Measurements from ENCODE around the gene SNRPA.
A peak's percentile ranks its signal among the peaks of the same experiment; 100 is the strongest.
"Not testable (repeated sequence)": the region's sequence is repeated elsewhere in the genome, so short reads cannot be mapped to it uniquely, and the experiment has no call there.

The SNRPA gene

GRCh38 chr19:40776364-40776763, 25.4 kb downstream of the SNRPA start:
- DNase-seq (ENCODE audit: low read depth in 2 of 2), result no peak

GRCh38 chr19:40776932-40777644, 26.1 kb downstream of the SNRPA start:
- peak; percentile 70 to 72 for DNase-seq (ENCODE audit: low read depth in 2 of 2)

DNA sequence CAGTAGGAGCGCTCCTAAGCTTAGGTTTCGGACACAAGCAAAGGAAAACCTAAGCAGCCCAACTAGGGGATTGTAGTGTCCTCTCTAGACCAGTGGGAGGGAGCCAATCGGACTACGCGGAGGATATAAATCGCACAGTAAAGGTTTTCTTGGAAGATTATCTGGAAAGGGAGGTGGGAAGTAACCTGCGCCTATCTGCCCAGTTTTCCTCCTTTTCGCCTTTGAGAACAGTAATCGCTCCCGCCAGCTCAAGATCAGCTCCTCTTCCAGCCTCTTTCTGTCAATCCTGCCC, 26.6 kb downstream of the SNRPA start:
- no peak for DNase-seq (ENCODE audit: low read depth in 2 of 2)

GRCh38 chr19:40777937-40778705, 27.1 kb downstream of the SNRPA start, which contains the start of gene RAB4B:
Gene RAB4B, plus strand, starts transcription at chr19:40778247. Its CDS starts 129 bp downstream, at chr19:40778376.
- peak; percentile 99 for DNase-seq (ENCODE audit: low read depth in 2 of 2)

DNA sequence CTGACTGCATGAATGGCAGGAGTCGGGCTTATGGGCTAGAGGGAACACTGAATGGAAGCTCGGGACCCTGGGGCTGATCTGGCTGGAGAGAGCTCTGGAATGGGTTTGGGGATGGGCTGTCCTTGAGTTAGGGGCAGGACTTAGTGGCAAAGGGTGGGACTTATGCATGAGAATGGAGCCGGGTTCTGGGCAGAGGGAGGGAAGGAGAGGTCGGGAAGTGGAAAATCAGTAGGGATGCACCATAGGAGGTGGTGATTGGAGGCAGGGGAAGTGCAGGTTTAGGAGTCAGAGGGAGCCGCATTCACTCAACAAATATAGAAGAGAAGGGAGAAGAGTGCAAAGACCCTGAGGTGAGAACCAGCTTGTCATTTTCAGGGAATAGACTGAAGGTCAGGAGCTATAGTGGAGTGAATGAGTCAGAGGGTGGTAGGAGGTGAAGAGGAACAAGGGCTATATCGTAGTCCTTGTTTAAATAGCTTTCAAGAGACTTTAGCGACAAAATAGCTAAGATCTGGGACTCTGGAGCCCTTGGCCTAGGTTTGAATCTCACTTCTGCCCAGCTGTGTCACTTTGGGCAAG, 27.8 kb downstream of the SNRPA start:
- DNase-seq (ENCODE audit: low read depth in 2 of 2), result no peak

GRCh38 chr19:40780582-40780981, 29.6 kb downstream of the SNRPA start:
- DNase-seq (ENCODE audit: low read depth in 2 of 2), result no peak

DNA sequence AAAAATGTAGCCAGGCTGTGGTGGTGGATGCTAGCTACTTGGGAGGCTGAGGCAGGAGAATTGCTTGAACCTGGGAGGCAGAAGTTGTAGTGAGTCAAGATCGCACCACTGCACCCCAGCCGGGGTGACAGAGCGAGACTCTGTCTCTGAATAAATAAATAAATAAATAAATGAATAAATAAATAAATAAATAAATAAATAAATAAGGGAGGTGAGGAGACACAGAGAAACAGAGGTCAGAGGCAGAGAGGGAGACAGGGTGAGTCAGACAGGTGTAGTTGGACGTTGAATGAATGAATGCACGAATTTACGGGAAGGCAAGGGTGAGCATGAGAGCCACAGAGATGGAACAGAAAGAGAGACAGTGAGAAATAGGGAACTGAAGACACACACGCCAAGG, 30.1 kb downstream of the SNRPA start:
- DNase-seq (ENCODE audit: low read depth in 2 of 2), result no peak

DNA sequence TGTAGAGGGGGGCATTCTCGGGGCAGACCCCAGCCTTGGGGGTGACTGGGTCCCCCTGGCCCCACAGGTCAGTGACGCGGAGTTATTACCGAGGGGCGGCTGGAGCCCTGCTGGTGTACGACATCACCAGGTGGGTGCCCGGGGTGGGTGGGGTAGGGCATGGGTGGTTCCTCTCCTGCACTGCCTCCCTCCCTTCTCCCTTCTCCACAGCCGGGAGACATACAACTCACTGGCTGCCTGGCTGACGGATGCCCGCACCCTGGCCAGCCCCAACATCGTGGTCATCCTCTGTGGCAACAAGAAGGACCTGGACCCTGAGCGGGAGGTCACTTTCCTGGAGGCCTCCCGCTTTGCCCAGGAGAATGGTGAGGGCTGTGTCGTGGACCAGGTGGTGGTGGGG, 32.7 kb downstream of the SNRPA start:
- no peak for DNase-seq (ENCODE audit: low read depth in 2 of 2)

GRCh38 chr19:40784146-40784545, 33.1 kb downstream of the SNRPA start:
- DNase-seq (ENCODE audit: low read depth in 2 of 2), result not testable (repeated sequence)

DNA sequence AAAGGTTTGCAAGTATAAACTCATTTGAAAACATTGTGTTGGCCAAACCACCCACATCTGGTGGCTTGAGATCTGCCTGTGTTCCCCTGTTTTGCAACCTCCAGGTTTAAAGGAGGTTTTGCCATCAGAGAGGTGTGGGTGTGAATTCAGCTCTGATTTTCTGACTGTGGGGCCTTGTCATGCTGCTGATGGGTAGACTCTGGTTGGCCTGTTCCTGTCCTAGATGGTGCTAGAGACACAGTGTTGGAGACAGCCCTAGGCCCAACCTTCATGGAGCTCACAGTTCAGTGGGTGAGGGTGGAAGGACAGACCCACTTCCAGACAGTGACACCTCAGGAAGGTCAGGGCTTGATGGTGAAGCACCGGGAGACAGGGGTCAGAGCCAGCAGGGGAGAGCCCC, 34.5 kb downstream of the SNRPA start:
- no peak for DNase-seq (ENCODE audit: low read depth in 2 of 2)

GRCh38 chr19:40786060-40787037, 35.3 kb downstream of the SNRPA start:
- DNase-seq (ENCODE audit: low read depth in 2 of 2), result no peak

GRCh38 chr19:40791349-40791748, 40.3 kb downstream of the SNRPA start:
- DNase-seq (ENCODE audit: low read depth in 2 of 2), result no peak

- DNase-seq (ENCODE audit: low read depth in 2 of 2), result no peak
Observed at GRCh38 chr19:40791996-40792395, 41.0 kb downstream of the SNRPA start.

GRCh38 chr19:40797166-40797962, 46.4 kb downstream of the SNRPA start:
- DNase-seq (ENCODE audit: low read depth in 2 of 2), result no peak

DNA sequence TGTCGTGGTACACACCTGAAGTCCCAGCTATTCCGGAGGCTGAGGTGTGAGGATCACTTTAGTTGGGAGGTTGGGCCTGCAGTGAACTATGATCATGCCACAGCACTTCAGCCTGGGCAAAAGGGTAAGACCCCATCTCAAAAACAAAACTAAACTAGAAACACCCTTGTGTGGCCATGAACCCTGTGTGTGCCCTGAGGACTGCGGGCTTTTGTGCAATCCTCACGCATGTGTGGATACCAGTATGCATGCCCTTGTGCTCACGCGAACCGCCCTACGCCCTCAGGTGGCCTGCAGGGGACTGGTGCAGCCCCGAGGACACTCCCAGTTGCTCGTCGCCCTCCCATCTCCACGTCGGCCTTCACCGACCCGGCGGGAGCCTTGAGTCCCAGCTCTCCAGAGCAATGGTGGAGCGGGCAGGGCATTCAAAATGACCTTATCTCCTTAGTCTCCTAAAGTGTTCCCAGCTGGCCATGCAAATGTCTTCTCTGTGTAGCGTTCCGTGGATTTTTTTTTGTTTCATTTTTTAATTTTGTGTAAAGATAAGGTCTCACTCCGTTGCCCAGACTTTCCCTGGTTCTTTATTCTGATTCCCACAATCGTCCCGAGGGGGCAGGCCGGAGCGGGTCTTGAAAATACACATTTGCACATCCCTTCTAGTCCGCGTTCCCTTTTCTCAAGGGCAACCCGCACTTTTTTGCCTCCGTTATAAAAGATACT, 47.1 kb downstream of the SNRPA start:
- DNase-seq (ENCODE audit: low read depth in 2 of 2), result no peak

- DNase-seq (ENCODE audit: low read depth in 2 of 2), result peak; percentile 99
Observed at GRCh38 chr19:40798683-40799557, 47.9 kb downstream of the SNRPA start, which contains the start of gene EGLN2. Gene EGLN2, plus strand, starts transcription at chr19:40799191. Its CDS starts 1,382 bp downstream, at chr19:40800573.

GRCh38 chr19:40799558-40800338, 48.7 kb downstream of the SNRPA start:
- no peak for DNase-seq (ENCODE audit: low read depth in 2 of 2)

GRCh38 chr19:40800339-40800996, 49.5 kb downstream of the SNRPA start:
- DNase-seq (ENCODE audit: low read depth in 2 of 2), result no peak
